ENCODE measurements around the gene DGAT2. TPM values are rescaled to one million over a fixed set of nuclear protein-coding genes. Genes with fewer than 3 reads are reported as not detected.
A peak's percentile ranks its signal among the peaks of the same experiment; 100 is the strongest.
"Not testable (repeated sequence)": the region's sequence is repeated elsewhere in the genome, so short reads cannot be mapped to it uniquely, and the experiment has no call there.

Gene DGAT2, protein sequence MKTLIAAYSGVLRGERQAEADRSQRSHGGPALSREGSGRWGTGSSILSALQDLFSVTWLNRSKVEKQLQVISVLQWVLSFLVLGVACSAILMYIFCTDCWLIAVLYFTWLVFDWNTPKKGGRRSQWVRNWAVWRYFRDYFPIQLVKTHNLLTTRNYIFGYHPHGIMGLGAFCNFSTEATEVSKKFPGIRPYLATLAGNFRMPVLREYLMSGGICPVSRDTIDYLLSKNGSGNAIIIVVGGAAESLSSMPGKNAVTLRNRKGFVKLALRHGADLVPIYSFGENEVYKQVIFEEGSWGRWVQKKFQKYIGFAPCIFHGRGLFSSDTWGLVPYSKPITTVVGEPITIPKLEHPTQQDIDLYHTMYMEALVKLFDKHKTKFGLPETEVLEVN
- polyA plus RNA-seq (ENCODE audit: insufficient read length in 12 of 12), result 1 to 10 TPM in 3 of 12 donors, under 1 TPM in 7, not detected in 2; 0.17 to 3.5 (median 0.58) TPM
- long read RNA-seq, donor 1, transcript DGAT2-201 (8 exons, 2,453 nt), result major isoform, 14 of 16 reads
- long read RNA-seq, donor 1, partial matches to known transcripts, result 0 of 16 reads
- long read RNA-seq, donor 1, other reads (novel, unspliced or antisense), result 0 of 16 reads
- long read RNA-seq, donor 2, result 0 reads
- long read RNA-seq, donor 3, result 0 reads
- long read RNA-seq, donor 4, result 0 reads
- long read RNA-seq, donor 5, result 0 reads
- long read RNA-seq, donor 6, result 0 reads
- long read RNA-seq, donor 7, partial matches to known transcripts, result 0 of 1 reads
- long read RNA-seq, donor 7, other reads (novel, unspliced or antisense), result 0 of 1 reads
- long read RNA-seq, donor 8, partial matches to known transcripts, result 0 of 1 reads
- long read RNA-seq, donor 8, other reads (novel, unspliced or antisense), result 0 of 1 reads
- long read RNA-seq, donor 9, full-length matches to known transcripts, result 2 of 2 reads
- long read RNA-seq, donor 9, partial matches to known transcripts, result 0 of 2 reads
- long read RNA-seq, donor 9, other reads (novel, unspliced or antisense), result 0 of 2 reads
- long read RNA-seq, donor 10, result 0 reads
- long read RNA-seq, donor 11, result 0 reads

DNA sequence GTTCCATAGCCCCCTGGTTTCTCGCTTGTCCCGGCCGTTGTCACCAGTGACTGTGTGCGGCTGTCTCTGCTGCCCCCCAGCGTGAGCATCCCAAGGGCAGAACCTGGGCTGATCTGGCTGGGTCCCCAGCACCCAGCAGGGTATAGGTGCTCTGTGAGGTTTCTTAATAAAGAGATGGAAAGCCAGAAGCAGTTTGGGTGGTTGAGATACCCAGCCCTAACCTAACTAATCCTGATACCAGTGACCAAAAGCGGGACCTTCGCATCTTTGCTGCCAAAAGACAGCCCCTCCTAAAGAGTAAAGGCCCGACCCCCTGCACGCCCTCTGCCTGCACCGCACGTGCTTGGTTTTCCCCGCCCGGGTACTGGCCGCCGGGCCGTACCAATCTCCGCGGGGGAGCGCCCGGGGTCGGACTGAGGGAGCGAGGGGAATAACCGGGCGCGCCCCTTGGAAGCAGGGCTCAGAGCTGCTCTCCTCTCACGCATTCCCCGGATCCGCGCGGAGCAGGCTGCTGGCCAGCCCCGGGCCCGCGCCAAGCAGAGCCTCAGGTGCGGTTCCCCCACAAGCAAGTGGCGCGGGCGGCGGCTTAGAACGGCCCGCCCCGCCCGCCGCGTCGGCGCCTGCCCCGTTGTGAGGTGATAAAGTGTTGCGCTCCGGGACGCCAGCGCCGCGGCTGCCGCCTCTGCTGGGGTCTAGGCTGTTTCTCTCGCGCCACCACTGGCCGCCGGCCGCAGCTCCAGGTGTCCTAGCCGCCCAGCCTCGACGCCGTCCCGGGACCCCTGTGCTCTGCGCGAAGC, at the start of gene DGAT2:
Gene DGAT2, plus strand, starts transcription at position 667 of the 797 bp plus-strand sequence. CDS start 214 bp downstream, outside the sequence.
- DNase-seq, result peak; percentile 45

DNA sequence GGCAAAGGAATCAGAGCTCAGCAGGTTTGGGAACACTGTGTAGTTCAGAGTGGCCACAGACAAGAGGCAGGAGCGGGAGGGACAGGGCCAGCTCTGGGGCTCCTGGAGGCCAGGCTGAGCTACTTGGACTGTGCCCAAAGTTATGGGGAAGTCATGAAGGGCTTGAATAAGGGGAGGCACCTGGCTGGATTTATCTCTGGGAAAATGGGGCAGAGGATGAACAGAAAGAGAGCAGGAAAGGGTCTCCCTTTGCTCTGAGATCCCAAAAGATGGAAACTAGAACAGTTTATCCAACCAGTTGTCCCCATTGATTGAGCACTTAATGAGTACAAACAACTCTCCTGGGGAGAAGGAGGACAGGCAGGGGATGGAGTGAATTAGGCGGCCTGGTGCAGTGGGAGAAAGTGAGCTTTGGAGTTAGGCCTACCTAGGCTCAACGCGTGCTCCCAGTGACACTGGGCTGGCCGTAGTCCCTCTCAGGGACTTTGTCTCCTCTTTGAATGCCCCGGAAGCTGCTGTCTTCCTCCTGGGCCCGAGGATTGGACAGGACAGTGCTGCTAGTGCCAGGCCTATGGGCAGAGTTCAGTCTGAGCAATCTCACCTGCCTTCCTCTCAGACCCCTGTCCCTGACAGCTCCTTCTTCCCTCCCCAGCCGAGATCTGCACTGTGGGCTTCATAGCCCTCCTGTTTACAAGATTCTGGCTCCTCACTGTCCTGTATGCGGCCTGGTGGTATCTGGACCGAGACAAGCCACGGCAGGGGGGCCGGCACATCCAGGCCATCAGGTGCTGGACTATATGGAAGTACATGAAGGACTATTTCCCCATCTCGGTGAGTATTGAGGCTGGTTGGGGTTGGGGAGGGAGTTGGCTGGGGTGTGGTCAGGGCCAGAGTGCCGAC, 49.0 kb upstream of the DGAT2 start:
- DNase-seq, result no peak

DNA sequence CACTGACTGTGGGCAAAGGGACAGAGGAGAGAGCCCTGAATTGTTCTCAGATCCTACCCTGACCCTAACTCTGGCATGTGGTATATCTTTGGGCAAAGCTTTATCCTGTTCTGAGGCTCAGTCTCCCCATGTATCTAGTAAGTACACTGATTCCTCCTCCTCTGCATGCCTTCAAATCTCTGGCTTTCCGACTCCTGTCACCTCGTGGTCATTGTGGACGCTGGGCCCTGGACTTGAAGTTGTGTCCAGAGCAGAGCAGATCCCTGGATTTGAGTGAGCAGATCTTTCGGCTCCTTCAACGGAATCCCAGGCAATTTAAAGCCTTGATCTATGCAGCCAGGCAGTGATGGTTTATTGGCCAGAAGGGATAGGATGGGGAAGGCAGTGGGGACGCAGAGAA, 47.9 kb upstream of the DGAT2 start:
- DNase-seq, result no peak

DNA sequence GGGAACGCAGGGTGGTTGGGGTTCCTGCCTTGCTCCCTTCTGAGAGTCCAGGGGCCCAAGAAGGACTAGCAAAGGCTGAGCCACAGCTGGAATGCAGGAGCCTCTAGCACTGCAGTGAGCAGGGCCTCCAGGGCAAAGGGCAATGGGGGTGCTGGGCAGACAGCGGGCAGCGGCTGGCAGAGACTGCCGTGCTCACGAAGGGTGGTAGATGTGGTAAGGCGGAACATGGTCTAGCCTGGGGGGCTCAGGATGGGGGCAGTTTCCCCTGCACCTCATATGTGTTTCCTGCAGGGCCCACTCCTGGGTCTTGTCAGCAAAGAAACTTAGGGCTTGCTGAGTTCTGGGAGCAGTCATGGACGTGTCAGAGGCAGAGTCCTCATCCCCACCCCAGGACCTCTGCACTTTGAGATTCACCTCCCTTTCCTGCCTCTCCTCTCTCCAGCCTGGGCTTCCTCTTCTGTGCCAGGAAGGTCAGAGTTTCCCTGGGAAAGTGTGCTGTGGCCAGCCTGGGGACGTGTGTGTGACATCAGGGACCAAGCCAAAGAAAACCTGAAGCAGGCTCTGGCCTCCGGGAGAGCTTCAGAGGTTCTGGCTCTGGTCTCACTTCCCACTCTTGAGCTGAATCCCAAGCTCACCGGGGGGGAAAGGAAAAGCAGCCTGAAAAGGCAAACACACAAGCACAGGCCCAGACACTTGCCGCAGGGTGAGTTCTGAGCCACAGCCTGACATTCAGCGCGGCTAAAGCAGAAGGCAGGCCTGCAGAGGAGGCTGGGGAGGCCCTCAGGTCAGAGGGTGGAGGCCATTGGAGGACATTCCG, 46.5 kb upstream of the DGAT2 start:
- DNase-seq, result no peak

DNA sequence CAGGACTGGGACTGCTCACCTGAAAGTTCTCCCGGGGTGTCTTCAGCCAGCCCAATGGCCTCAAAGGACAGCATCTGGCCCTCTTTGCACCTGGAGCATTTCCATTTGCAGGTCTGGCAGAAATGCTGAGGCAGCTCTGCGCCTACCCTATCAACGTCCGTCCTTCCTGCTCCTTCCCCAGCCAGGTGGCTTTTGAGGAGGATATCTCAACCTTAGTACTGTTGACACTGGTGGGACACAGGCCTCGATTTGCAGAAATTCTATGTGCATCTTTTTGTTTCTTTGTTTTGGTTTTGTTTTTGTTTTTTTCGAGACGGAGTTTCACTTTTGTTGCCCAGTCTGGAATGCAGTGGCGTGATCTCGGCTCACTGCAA, 45.9 kb upstream of the DGAT2 start:
- DNase-seq, result no peak

DNA sequence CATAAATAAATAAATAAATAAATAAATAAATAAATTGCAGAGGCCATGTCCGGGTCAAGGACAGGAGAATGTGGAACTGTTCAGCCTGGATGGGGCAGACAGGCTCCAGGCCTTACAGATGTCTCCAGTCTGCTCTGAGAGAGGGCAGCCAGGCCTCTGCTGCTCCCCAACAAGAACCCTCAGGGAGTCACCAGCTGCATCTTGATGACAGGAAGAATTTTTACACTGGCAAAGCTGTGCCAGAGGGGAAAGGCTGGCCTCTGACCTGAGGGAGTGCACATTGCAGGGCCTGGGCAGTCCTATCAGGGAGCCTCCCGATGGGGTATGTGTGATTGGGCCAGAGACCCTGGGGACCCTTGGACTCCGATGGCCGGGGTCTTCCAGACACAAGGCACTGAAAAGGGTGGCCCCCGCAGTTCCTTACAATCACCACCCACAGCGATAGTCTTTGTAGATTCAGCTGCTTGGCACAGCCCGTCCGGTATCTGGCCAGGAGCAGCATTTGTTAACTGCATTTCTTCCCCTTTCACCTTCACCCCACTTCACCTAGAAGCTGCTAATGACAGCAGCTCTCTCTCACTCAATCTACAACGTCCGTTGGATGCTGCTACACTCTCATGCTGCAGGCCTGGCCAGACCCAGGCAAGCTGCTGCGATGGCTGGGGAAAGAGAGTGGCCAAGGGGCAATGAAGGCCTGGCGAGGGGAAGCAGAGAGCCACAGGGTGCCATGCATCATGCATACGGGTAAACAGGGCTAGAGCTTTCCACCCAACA, 42.8 kb upstream of the DGAT2 start:
- no peak for DNase-seq

DNA sequence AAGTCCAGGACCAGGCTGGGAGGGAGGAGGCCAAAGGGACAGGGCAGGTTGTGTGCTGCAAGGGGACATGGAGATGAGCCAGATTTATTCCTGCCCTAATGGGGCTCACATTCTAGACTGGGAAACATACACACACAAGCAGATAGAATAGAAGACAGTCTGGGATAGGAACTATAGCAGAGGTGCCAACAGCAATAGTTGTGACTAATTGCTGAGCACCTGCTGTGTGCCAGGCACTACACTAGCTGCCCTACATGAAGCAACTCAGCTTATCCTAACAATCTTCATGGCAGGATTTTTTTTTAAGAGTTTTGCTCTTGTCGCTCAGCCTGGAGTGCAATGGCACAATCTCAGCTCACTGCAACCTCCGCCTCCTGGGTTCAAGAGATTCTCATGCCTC, 39.6 kb upstream of the DGAT2 start:
- no peak for DNase-seq

DNA sequence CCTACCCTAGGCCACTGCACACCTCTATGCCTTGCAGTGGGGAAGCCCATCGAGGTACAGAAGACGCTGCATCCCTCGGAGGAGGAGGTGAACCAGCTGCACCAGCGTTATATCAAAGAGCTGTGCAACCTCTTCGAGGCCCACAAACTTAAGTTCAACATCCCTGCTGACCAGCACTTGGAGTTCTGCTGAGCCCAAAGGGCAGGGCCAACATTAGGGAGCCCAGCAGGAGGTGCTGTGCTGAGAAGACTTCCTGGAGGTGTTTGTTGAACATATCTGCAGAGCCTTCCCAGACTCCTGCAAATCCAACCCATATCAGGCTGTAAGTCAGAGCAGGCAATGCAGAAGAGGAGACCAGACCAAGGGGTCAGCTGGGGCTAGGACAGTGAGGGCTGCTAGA, 37.5 kb upstream of the DGAT2 start:
- no peak for DNase-seq

DNA sequence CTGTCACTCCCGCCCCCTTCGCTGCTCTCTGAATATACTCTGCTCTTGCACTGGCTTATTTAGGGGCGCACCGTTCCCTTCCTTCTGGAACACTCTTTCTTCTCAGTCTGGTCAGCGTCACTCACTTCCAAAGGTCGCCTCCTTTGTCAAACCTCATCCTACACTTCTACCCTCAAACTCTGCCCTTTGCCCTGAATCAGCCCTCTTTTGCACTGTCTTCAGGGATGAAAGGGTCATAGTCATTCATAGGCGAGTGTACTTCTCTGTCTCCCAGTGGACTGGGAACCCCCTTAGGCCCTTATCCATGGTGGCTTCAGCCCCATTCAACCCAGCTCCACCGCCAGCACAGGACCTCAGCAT, 35.5 kb upstream of the DGAT2 start:
- DNase-seq, result no peak

DNA sequence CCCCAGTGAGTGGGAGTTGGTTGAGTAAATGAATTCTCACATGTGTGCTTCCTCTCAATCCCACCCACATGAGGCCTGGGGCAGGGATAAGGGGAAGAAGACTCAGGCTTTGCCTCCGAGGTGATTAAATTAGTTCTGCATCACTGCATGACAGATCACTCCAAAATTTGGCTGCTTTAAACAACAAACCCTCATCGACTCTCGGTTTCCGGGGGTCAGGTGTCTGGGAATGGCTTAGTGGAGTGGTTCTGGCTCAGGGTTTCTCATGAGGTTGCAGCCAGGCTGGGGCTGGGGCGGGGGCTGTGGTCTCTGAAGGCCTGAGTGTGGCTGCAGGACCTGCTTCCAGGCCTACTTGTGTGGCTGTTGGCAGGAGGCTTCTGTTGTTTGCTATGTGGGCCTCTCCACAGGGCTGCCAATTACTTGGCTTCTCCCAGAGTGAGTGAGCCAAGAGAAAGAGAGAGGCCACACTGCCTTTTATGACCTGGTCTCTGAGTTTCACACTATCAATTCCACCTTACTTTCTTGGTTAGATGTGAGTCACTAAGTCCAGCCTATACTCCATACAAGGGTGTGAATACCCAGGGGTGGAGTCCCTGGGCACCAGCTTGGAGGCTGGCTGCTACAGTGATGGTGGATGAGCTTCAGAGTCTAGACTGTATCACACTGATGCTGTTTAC, 35.0 kb upstream of the DGAT2 start:
- DNase-seq, result no peak

DNA sequence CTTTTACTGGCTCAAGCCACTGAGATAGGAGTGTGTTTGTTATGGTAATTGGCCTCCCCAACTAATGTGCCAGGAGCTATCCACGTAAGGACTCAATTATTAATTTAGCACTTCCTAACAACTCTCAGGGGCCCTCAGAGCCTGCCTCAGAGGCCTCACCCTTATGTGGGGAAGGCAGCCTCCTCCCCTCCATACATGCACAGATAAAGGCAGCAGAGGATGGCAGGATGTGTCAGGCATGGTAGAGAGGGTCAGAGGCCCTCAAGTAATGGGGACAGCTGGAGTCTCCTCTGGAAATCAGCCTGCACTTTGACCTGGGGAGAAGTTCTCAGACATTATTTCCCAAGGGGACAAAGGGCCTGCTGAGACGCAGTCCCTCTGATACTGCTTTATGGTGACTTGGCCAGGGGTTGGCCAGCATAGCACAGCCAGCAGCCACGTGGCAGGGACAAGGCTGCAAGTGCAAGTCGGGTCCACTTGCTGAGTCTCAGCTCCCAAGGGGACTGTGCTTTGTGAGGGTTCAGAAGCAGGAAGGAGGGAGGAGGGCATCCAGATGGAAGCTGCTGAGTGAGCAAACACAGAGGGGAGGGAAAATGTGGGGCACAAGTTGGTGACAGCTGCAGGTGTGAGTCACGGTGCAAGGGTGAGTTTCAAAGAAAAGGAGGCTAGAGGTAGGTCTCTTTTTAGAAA, 33.9 kb upstream of the DGAT2 start:
- DNase-seq, result no peak

DNA sequence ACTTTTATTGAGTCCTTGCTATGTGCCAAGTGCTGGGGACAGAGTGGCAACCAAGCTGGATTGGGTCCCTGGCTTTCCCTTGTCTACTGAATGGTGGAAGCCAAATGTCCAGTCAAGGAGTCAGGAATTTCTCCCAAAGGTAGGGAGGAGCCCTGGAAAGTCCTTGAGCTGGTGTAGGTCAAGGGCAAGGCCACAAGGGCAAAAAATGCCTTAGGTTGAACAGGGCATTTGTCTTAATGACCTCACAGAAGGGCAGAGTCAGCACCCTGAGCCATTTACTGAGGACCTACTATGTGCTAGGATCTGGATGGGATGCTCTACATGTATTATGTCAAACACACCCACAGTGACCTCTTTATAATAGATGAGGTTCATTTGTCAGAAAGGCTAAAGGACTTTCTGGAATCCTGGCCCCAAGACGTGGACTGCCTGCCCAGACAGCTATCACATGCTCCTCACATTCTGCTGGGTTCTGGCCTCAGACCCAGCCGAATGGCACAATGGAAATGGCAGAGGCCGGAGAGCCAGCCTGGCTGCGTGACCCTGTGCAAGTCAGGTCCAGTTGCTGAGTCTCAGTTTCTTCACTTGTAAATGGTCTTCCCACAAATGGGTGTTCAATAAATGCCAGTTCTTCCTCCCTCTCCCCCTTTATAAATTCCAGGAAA, 33.3 kb upstream of the DGAT2 start:
- no peak for DNase-seq

DNA sequence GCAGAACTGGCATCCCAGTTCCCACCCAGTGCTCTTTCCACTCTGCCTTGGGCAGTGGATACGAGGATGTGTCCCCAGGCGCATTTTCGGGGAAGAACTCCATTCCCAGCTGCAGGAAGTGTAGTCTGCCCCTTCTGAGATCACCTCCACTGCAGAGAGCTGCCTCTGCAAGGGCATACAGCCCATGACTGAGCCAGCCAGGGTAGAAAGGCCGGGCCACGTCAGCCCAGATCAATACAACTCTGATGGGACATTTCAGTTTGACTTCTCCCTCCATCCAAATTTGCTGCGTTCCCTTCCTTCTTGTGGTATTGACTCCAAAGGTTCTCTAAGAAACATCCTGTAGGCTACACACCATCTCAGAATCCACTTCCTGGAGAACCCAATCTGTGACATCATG, 31.3 kb upstream of the DGAT2 start:
- DNase-seq, result no peak

DNA sequence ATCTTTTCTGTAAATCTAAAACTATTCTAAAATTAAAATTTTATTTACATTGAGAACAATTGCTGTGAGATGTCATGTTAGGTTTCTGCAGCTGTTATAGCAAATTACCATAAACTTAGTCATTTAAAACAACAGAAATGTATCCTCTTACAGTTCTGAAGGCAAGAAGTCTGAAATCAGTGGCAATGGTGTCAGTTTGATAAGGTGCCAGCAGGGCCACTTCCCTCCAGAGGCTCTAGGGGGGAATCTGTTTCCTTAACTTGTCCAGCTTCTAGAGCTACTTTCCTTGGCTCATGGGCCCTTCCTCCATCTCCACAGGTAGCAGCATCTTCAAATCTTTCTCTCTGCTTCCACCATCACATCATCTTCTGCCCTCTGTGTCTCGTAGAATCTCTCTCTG, 27.9 kb upstream of the DGAT2 start:
- DNase-seq, result no peak

DNA sequence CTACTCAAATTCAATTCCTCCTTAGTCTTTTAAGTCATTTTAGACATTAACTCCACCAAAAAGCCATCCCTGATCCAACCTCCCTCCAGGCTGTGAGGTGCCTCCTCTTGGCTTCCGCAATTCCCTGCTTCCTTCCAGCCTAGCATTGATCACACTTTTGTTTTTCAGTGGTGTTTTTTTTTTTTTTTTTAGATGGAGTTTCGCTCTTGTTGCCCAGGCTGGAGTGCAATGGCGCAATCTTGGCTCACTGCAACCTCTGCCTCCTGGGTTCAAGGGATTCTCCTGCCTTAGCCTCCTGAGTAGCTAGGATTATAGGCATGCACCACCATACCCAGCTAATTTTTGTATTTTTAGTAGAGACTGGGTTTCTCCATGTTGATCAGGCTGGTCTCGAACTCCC, 25.4 kb upstream of the DGAT2 start:
- DNase-seq, result not testable (repeated sequence)

DNA sequence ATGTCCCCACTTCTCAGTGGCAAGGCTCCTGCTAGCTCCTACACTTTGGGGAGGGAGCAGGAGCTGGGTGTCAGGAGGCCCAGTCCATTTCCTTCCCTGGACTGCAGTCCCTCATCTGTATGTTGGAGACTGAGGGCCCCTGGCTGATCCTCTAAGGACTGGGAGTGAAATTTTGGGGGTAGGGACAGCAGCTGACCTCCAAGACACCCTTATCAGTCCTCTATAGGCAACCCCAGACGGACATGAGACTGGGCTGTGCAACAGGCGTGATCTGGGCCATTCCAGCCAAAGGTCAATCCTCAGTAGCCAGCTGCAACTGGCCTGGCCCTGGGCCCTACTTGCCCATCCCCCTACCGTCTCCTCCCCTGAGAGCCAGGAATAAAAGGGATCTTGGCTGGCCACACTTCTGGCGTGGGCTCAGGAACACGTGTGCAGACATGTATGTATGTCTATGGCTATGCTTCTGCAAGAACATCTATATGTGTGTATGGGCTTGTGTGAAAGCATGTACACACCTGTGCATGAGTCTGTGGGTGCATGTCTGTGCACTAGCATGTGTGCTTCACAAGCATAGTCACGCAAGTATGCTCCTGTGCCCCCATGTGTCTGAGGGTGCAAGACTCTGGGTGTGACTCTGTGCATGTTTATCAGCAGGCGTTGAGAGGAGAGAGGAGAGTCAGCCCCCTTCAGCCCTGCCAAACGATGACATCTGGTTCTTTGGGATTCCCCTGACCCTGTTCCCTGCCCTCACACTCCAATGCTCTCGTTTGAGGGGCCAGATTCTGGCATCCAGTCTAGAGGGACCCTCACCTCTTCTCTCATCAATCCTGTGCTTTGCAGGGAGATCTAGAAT, 24.6 kb upstream of the DGAT2 start:
- DNase-seq, result peak; percentile 46

Measured in muscle of arm (tissue), 14 donors.